IMR-90 (cell line): Measurements from ENCODE around the gene POLD3. TPM values are rescaled to one million over a fixed set of nuclear protein-coding genes. Genes with fewer than 3 reads are reported as not detected.
"Not testable (repeated sequence)": the region's sequence is repeated elsewhere in the genome, so short reads cannot be mapped to it uniquely, and the experiment has no call there.

ENCODE experiments used
- ATAC-seq: fragments of 200-7000 bp; cut with Tn5 transposase; 2 replicates; pipeline ENCODE4 v1.9.1; 2020; ENCODE audit warnings: low read depth, mild to moderate bottlenecking, moderate library complexity
- BruUV-seq: library from RNA; stranded (reverse); fragments of 400-500 nt; replicated peaks from 2 replicates; lab custom pipeline; 2021; lab: Mats Ljungman, UMichigan
- CTCF ChIA-PET: fragments of 300-600 bp; formaldehyde crosslinking; extraction: SDS; loops from one replicate; lab custom pipeline; 2021; ENCODE audit warnings: antibody characterized with exemption; lab: Yijun Ruan, JAX
- POLR2A ChIA-PET: fragments of 300-600 bp; sonication (Branson Sonifier 250); formaldehyde crosslinking; loops from one replicate; lab custom pipeline; 2022; ENCODE audit warnings: antibody characterized with exemption; ENCODE audit not compliant: unreplicated experiment; lab: Charles Lee
- DNase-seq: peaks from one replicate; pipeline ENCODE4 v3.0.0; 2013
- H2AFZ ChIP-seq: replicated peaks from 2 replicates; pipeline ENCODE3; 2013; ENCODE audit warnings: low read length, mild to moderate bottlenecking; ENCODE audit not compliant: poor library complexity
- H2AK5ac ChIP-seq: 2 replicates; pipeline ENCODE4 v1.6.1; 2013; ENCODE audit warnings: low read depth, low read length, inconsistent platforms
- H2AK9ac ChIP-seq: replicated peaks from 2 replicates; pipeline ENCODE3; 2013; ENCODE audit warnings: mild to moderate bottlenecking, low read depth, low read length, moderate library complexity; ENCODE audit not compliant: poor library complexity
- H2BK120ac ChIP-seq: 2 replicates; pipeline ENCODE4 v1.6.1; 2013; ENCODE audit warnings: low read depth, low read length, inconsistent platforms
- H2BK15ac ChIP-seq: 3 replicates; pipeline ENCODE4 v1.6.1; 2013; ENCODE audit warnings: low read depth, low read length, inconsistent platforms
- H2BK20ac ChIP-seq: 2 replicates; pipeline ENCODE4 v1.6.1; 2013; ENCODE audit warnings: low read depth, mild to moderate bottlenecking, inconsistent platforms, low read length, moderate library complexity
- H2BK5ac ChIP-seq: 2 replicates; pipeline ENCODE4 v1.6.1; 2013; ENCODE audit warnings: mild to moderate bottlenecking, low read depth, low read length, inconsistent platforms; ENCODE audit not compliant: poor library complexity, severe bottlenecking
- H3K14ac ChIP-seq: replicated peaks from 2 replicates; pipeline ENCODE4 v1.6.1; 2013; ENCODE audit warnings: low read depth, low read length, inconsistent platforms
- H3K18ac ChIP-seq: 2 replicates; pipeline ENCODE4 v1.6.1; 2013; ENCODE audit warnings: low read depth, low read length, control low read depth
- H3K23ac ChIP-seq: 2 replicates; pipeline ENCODE4 v1.6.1; 2013; ENCODE audit warnings: low read depth, low read length, inconsistent platforms
- H3K27ac ChIP-seq: 2 replicates; pipeline ENCODE4 v1.5.1; 2013; ENCODE audit warnings: mild to moderate bottlenecking, control low read depth, low read length; ENCODE audit not compliant: insufficient read depth
- H3K27me3 ChIP-seq: 2 replicates; pipeline ENCODE4 v1.6.1; 2013; ENCODE audit warnings: low read length; ENCODE audit not compliant: control insufficient read depth, insufficient read depth
- H3K36me3 ChIP-seq: 2 replicates; pipeline ENCODE4 v1.6.1; 2013; ENCODE audit warnings: low read length, mixed read lengths; ENCODE audit not compliant: control insufficient read depth, insufficient read depth
- H3K4ac ChIP-seq: 2 replicates; pipeline ENCODE4 v1.6.1; 2013; ENCODE audit warnings: low read depth, low read length, inconsistent platforms
- H3K4me1 ChIP-seq: 2 replicates; pipeline ENCODE4 v1.6.1; 2013; ENCODE audit warnings: low read length, mixed read lengths; ENCODE audit not compliant: control insufficient read depth, insufficient read depth
- H3K4me2 ChIP-seq: 2 replicates; pipeline ENCODE4 v1.6.1; 2013; ENCODE audit warnings: low read depth, mild to moderate bottlenecking, control low read depth, low read length, moderate library complexity
- H3K4me3 ChIP-seq: 2 replicates; pipeline ENCODE4 v1.5.1; 2013; ENCODE audit warnings: low read depth, mild to moderate bottlenecking, control low read depth, low read length, moderate library complexity; ENCODE audit not compliant: insufficient read depth
- H3K56ac ChIP-seq: 2 replicates; pipeline ENCODE4 v1.6.1; 2013; ENCODE audit warnings: low read length, inconsistent platforms; ENCODE audit not compliant: insufficient read depth; ENCODE audit errors: extremely low read depth
- H3K79me1 ChIP-seq, 2 experiments: 2 replicates each; pipeline ENCODE4 v1.6.1; 2013; ENCODE audit warnings: low read length in 2 of 2, inconsistent platforms in 1 of 2, low read depth in 1 of 2
- H3K9ac ChIP-seq: 2 replicates; pipeline ENCODE4 v1.6.1; 2013; ENCODE audit warnings: low read depth, low read length, control low read depth
- H3K9me1 ChIP-seq: 2 replicates; pipeline ENCODE4 v1.6.1; 2013; ENCODE audit warnings: low read length, inconsistent platforms; ENCODE audit not compliant: insufficient read depth
- H3K9me3 ChIP-seq: 2 replicates; pipeline ENCODE4 v1.6.1; 2013; ENCODE audit warnings: low read length; ENCODE audit not compliant: control insufficient read depth, insufficient read depth
- H4K20me1 ChIP-seq: 2 replicates; pipeline ENCODE4 v1.6.1; 2013; ENCODE audit warnings: low read length, inconsistent platforms; ENCODE audit not compliant: insufficient read depth
- H4K5ac ChIP-seq: 2 replicates; pipeline ENCODE4 v1.6.1; 2013; ENCODE audit warnings: mild to moderate bottlenecking, low read depth, low read length, control low read depth
- H4K8ac ChIP-seq, 2 experiments: 2 replicates each; pipeline ENCODE4 v1.6.1; 2013; ENCODE audit warnings: low read depth in 2 of 2, low read length in 2 of 2, control low read depth in 1 of 2, inconsistent platforms in 1 of 2
- H4K91ac ChIP-seq: 2 replicates; pipeline ENCODE4 v1.6.1; 2013; ENCODE audit warnings: low read depth, low read length, inconsistent platforms; ENCODE audit not compliant: insufficient read depth
- WGBS, 2 experiments: methylation state at CpG; one replicate each; pipeline versions ENCODE4 v1.1.5 to v1.1.7; 2013; ENCODE audit warnings: missing lambda C conversion rate in 2 of 2; ENCODE audit not compliant: insufficient read length in 1 of 2; ENCODE audit errors: extremely low coverage in 2 of 2; 5-methylcytosine and 5-hydroxymethylcytosine counted together
- dilution Hi-C: fragments of 300-500 bp; cut with HindIII; formaldehyde crosslinking; loops from one replicate; pipeline ENCODE4 v1.14.3; 2018; ENCODE audit warnings: low sequenced_read_pairs; ENCODE audit not compliant: unreplicated experiment
- in situ Hi-C: fragments of 300-500 bp; cut with MboI; formaldehyde crosslinking; loops from 3 replicates; pipeline ENCODE4 v1.14.3; 2019; ENCODE audit warnings: low sequenced_read_pairs, inconsistent platforms, mixed read lengths
- intact Hi-C: fragments of 100-400 bp; cut with micrococcal nuclease; formaldehyde crosslinking; loops from 2 replicates; pipeline ENCODE4 v1.10.0; 2022
- polyA plus RNA-seq, 3 experiments: library from polyadenylated mRNA; depleted of rRNA; stranded (reverse); fragments of >200 nt; gene quantifications; 2 replicates each; pipeline ENCODE4 v1.2.3, GENCODE V29; 2012; ENCODE audit warnings: low replicate concordance in 1 of 3
- total RNA-seq: library from RNA; depleted of rRNA; stranded (reverse); fragments of >200 nt; gene quantifications from 2 replicates; pipeline ENCODE4 v1.2.3, GENCODE V29; 2012

The POLD3 gene
- total and polyA plus RNA-seq, 2 of the 4 experiments (the other 2 are of a cell fraction): 9.1 to 9.2 TPM

GRCh38 chr11:74590492-74590891, 1.9 kb upstream of the POLD3 start:
- ATAC-seq, dilution Hi-C loops, H3K27ac ChIP-seq, H4K8ac ChIP-seq, H3K27me3 ChIP-seq, DNase-seq, CTCF ChIA-PET, H2AK9ac ChIP-seq, H4K5ac ChIP-seq, H2BK120ac ChIP-seq, H3K18ac ChIP-seq, H2AFZ ChIP-seq, H3K4ac ChIP-seq, H3K23ac ChIP-seq, H3K36me3 ChIP-seq, H3K4me2 ChIP-seq, POLR2A ChIA-PET, H2BK20ac ChIP-seq, H3K9ac ChIP-seq, H2BK5ac ChIP-seq, H3K9me3 ChIP-seq, H4K20me1 ChIP-seq, H2AK5ac ChIP-seq, H3K4me1 ChIP-seq, in situ Hi-C loops, H4K91ac ChIP-seq, H3K14ac ChIP-seq, H3K9me1 ChIP-seq, H2BK15ac ChIP-seq, H3K4me3 ChIP-seq, H3K56ac ChIP-seq, BruUV-seq: not testable (repeated sequence)
- peaks cover 3 to 20% of the 10 kb centered on the region in 2 experiments; a peak in 2 of 4 replicates for H3K79me1 ChIP-seq
- WGBS, 2 experiments: no CpG with 5 or more reads among the region's 7 CpGs
- intact Hi-C loops: loop anchor here (5.0 kb wide), 1 partner anchor 137 kb away; no protein-coding TSS in a partner anchor
